Transverse colon (tissue), 4 donors: ENCODE measurements around the gene POLRMT. TPM values are rescaled to one million over a fixed set of nuclear protein-coding genes. Genes with fewer than 3 reads are reported as not detected.

ENCODE experiments used
- DNase-seq: peaks from one replicate; pipeline ENCODE4 v3.0.0-alpha.2; 2019
- H3K27ac ChIP-seq, 4 donors: fragments of 200-600 bp; sonication (generic); 2 replicates each; pipeline ENCODE4 v1.5.1; 2016 to 2018; ENCODE audit warnings: inconsistent platforms in 4 of 4
- H3K27me3 ChIP-seq: fragments of 200-600 bp; sonication (generic); 2 replicates; pipeline ENCODE4 v1.5.1; 2017; ENCODE audit warnings: inconsistent platforms
- H3K36me3 ChIP-seq, 4 donors: fragments of 200-600 bp; sonication (generic); 2 replicates each; pipeline ENCODE4 v1.5.1; 2017 to 2019; ENCODE audit warnings: inconsistent platforms in 4 of 4
- H3K4me1 ChIP-seq, 4 donors: fragments of 200-600 bp; sonication (generic); 2 replicates each; pipeline ENCODE4 v1.5.1; 2017 to 2020; ENCODE audit warnings: inconsistent platforms in 4 of 4
- H3K4me3 ChIP-seq, 4 donors: fragments of 200-600 bp; sonication (generic); 1 replicate in 1 of 4; 2 replicates in 3 of 4; pipeline versions ENCODE4 v1.5.1 to v1.6.1; 2017 to 2019; ENCODE audit warnings: inconsistent platforms in 4 of 4
- H3K9me3 ChIP-seq, 2 donors: fragments of 200-600 bp; sonication (generic); 2 replicates each; pipeline ENCODE4 v1.5.1; 2017 to 2019; ENCODE audit warnings: inconsistent platforms in 2 of 2
- EP300 ChIP-seq: sonication (generic); formaldehyde crosslinking; IDR thresholded peaks from one replicate; pipeline ENCODE4 v1.6.1; 2017; ENCODE audit warnings: antibody characterized with exemption, low read depth
- POLR2A ChIP-seq: fragments of 450-650 bp; IDR thresholded peaks from one replicate; pipeline ENCODE4 v1.6.1; 2016; ENCODE audit warnings: antibody characterized with exemption, mild to moderate bottlenecking, moderate library complexity
- POLR2AphosphoS5 ChIP-seq, 3 donors: sonication (generic); formaldehyde crosslinking; IDR thresholded peaks; one replicate each; pipeline ENCODE4 v1.6.1; 2016; ENCODE audit warnings: antibody characterized with exemption in 3 of 3
- WGBS, 2 donors: methylation state at CpG; one replicate each; pipeline ENCODE4 v1.1.5; 2018; ENCODE audit warnings: low coverage in 1 of 2; 5-methylcytosine and 5-hydroxymethylcytosine counted together
- in situ Hi-C, 4 donors: fragments of 200-750 bp; cut with MboI; loops; one replicate each; pipeline versions ENCODE4 v1.15.0 to v1.15.1; 2017; ENCODE audit warnings: low sequenced_read_pairs in 3 of 4, low pct_ligation_motif_present in 1 of 4, low pct_unique_long_range_greater_than_20kb in 1 of 4
- intact Hi-C: fragments of 100-400 bp; cut with DNase I; formaldehyde crosslinking; loops from one replicate; pipeline ENCODE4 v1.15.1; 2023; ENCODE audit warnings: low total_unique reads
- total RNA-seq, 4 donors: library from RNA; depleted of rRNA; stranded (reverse); fragments of >200 nt; gene quantifications; one replicate each; pipeline ENCODE4 v1.1.0, GENCODE V29; 2016
- TF ChIP-seq, protein P1 (sequence below), 5 experiments: fragments of 200-600 bp in 3 of 5; fragments of 450-650 bp in 2 of 5; sonication (generic) in 3 of 5; IDR thresholded peaks; 1 replicate in 2 of 5; 2 replicates in 3 of 5; pipeline ENCODE4 v1.5.1; 2016 to 2017; ENCODE audit warnings: antibody characterized with exemption in 5 of 5, inconsistent platforms in 3 of 5, mild to moderate bottlenecking in 2 of 5, moderate library complexity in 1 of 5

The POLRMT gene
- total RNA-seq, 4 donors from 2014 or later: 45.9 to 114 (median 63.9) TPM

DNA sequence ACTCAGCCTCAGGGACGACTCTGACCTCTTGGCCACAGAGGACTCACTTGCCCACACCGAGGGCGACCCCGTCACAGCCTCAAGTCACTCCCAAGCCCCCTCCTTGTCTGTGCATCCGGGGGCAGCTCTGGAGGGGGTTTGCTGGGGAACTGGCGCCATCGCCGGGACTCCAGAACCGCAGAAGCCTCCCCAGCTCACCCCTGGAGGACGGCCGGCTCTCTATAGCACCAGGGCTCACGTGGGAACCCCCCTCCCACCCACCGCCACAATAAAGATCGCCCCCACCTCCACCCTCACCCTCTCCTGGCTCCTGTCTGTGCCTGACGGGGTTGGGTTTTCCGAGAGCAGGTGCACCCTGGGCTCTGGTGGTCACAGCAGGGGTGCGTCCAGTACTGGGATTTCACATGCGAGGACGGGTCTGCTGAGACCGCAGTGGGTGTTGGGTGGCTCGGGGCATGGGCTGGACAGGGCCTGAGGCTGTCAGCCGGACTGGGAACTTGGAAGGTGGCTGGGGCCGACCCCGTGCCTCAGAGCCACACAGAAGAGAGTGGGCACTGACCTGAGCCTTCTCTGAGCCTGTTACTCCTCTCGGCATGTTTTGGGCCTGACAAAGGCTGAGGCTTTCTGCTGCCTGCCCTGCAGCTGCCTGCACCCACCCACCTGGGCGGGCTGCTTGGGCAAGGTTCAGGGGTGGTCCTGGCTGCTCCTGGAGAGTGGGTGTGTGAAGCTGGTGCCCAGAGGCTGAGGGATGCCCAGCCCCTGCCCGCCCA, 50.0 kb downstream of the POLRMT start:
- DNase-seq: no peak
- Histone ChIP-seq H3K4me3 (no peak overlapping the region), H3K36me3 (peaks cover 0 to 24% (median 11%) of the 10 kb centered on the region in 4 donors), H3K27ac (no peak overlapping the region), H3K27me3 (peaks cover 31% of the 10 kb centered on the region), H3K4me1 (peaks cover under 1 to 8% (median 6%) of the 10 kb centered on the region in 4 donors), H3K9me3 (no peaks in the 10 kb centered on the region)
- peak in 1 of 3 donors; percentile 5 for TF ChIP-seq POLR2AphosphoS5 (IDR thresholded peaks at IDR 0.05)
- TF ChIP-seq POLR2A: no peak
- TF ChIP-seq EP300: no peak
- TF ChIP-seq, protein P1, sequence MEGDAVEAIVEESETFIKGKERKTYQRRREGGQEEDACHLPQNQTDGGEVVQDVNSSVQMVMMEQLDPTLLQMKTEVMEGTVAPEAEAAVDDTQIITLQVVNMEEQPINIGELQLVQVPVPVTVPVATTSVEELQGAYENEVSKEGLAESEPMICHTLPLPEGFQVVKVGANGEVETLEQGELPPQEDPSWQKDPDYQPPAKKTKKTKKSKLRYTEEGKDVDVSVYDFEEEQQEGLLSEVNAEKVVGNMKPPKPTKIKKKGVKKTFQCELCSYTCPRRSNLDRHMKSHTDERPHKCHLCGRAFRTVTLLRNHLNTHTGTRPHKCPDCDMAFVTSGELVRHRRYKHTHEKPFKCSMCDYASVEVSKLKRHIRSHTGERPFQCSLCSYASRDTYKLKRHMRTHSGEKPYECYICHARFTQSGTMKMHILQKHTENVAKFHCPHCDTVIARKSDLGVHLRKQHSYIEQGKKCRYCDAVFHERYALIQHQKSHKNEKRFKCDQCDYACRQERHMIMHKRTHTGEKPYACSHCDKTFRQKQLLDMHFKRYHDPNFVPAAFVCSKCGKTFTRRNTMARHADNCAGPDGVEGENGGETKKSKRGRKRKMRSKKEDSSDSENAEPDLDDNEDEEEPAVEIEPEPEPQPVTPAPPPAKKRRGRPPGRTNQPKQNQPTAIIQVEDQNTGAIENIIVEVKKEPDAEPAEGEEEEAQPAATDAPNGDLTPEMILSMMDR (IDR thresholded peaks at IDR 0.05): no peak
- 84% methylated on average over 27 of the region's 27 CpGs; no CpG with 5 or more reads in 1 of the 2 donors for WGBS, 2 donors
- intact Hi-C loops: no loop called here
- in situ Hi-C loops: no loop called here

DNA sequence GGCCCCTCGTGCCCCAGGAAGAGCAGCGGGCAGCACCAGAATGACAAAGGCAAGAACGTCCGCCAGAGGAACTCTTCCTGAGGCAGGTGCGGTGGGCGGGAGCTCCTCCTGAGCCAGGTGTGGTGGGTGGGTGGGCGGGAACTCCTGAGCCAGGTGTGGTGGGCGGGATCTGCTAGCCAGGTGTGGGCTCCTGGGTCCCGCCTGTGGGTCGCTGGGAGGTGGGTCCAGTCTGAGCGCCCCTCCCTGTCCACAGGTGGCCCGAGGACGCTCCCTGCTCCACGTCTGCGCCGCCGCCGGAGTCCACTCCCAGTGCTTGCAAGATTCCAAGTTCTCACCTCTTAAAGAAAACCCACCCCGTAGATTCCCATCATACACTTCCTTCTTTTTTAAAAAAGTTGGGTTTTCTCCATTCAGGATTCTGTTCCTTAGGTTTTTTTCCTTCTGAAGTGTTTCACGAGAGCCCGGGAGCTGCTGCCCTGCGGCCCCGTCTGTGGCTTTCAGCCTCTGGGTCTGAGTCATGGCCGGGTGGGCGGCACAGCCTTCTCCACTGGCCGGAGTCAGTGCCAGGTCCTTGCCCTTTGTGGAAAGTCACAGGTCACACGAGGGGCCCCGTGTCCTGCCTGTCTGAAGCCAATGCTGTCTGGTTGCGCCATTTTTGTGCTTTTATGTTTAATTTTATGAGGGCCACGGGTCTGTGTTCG, 50.7 kb downstream of the POLRMT start:
- peaks cover 24% of the 10 kb centered on the region for H3K27me3 ChIP-seq
- TF ChIP-seq POLR2A (no peak), EP300 (no peak), POLR2AphosphoS5 (IDR thresholded peaks at IDR 0.05) (no peak)
- TF ChIP-seq, protein P1 (IDR thresholded peaks at IDR 0.05): no peak
- in situ Hi-C loops (no loop called here), intact Hi-C loops (no loop called here)
- H3K4me3 ChIP-seq: no peak overlapping the region
- no peak overlapping the region for H3K27ac ChIP-seq
- H3K4me1 ChIP-seq: peaks cover 0 to under 1% (median 0%) of the 10 kb centered on the region in 4 donors
- 77 to 84% methylated on average over 7 to 24 of the region's 31 CpGs for WGBS, 2 donors
- no peaks in the 10 kb centered on the region for H3K9me3 ChIP-seq
- peaks cover 0 to 24% (median 11%) of the 10 kb centered on the region in 4 donors for H3K36me3 ChIP-seq
- DNase-seq: no peak

DNA sequence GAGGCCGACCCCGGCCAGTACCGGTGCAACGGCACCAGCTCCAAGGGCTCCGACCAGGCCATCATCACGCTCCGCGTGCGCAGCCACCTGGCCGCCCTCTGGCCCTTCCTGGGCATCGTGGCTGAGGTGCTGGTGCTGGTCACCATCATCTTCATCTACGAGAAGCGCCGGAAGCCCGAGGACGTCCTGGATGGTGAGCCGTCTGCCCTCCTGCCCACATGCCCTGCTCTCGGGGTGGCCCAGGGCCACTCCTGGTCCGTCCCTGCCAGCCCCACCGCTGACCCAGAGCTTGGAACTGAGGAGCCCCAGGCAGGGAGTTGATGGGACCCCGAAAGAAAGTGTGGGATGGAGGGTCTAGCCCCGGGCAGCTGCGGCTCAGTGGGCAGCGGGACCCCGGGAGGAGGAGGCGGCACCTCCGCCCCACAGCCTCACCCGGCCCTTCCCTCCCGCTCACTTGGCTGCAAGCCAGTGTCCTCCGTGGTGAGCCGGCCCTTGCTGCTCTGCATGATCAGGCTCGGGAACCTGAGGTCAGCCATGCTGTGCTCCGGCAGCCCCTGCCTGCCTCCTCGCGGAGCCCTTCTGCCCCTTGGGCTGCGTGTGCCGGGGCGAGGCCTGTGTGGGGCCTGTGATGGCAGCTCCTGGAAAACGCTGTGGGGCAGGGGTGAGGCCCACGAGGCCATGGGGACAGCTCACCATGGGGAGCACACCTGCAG, 51.8 kb downstream of the POLRMT start:
- H3K36me3 ChIP-seq: peaks cover 0 to 24% (median 11%) of the 10 kb centered on the region in 4 donors
- no peak for DNase-seq

More for the DNA sequence above, 51.8 kb downstream of the POLRMT start:
- Histone ChIP-seq H3K4me3 (no peak overlapping the region), H3K4me1 (peaks cover 0 to 7% (median 3%) of the 10 kb centered on the region in 4 donors), H3K27ac (no peak overlapping the region), H3K9me3 (no peaks in the 10 kb centered on the region), H3K27me3 (peaks cover 13% of the 10 kb centered on the region)
- TF ChIP-seq POLR2AphosphoS5 (IDR thresholded peaks at IDR 0.05) (no peak), POLR2A (no peak), EP300 (no peak)
- TF ChIP-seq, protein P1 (IDR thresholded peaks at IDR 0.05): no peak
- intact Hi-C loops: no loop called here
- WGBS, 2 donors: 86% methylated on average over 18 of the region's 40 CpGs; no CpG with 5 or more reads in 1 of the 2 donors
- in situ Hi-C loops: no loop called here
